SIG-M5 treated with dmso at 0.1 percent for 504 hours (cell line): Measurements from ENCODE around the gene OGDH.

Experiments
- DNase-seq: peaks from one replicate; lab custom pipeline; 2025; ENCODE audit not compliant: unreplicated experiment; lab: John Stamatoyannopoulos, UW

Gene OGDH

DNA sequence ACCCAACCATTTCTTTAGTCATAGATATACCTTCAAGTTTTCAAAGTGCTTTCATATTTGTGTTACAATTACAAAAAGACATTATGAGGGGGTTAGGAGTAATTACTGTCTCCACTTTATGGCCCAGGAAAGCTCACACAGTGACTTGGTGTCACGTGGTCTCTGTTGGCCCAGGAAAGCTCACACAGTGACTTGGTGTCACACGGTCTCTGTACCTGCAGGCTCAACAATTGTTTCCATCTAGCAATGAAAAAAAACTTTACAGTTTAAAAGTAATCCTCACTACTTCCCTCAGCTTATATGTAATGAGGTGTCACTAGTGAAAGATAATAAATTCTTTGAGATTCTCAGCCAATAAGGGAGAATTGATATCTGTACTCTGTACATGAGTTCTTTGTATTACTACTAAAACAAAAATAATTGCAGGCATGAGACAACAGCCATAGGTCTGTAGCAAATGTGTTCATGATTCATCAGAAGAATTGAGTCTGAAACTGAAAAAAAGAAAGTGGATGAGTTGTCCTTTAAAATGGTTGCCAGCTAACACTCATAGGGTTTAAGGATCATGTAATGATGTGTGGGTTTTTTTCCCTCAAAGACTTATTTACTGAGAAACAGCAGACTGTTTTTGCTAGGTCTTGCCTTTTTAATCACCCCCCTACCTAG lies 10.9 kb downstream of the OGDH start:
- no peak for DNase-seq

DNA sequence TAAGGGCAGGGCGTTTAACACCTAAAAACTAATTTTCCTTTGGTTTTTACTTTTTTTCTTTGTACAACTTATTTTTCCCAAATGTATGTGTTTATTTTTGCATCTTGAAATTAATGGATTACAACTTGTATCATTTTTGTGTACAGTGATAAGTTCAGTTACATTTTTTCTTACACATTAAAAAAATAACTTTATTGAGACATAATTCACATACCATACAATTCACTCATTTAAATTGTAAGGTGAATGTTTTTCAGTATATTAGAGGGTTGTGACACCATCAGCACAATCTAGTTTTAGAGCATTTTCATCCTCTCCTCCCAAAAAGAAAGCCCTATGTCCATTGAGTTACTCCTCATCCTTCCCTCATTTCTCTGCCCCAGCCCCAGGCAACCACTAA lies 11.6 kb downstream of the OGDH start:
- no peak for DNase-seq

DNA sequence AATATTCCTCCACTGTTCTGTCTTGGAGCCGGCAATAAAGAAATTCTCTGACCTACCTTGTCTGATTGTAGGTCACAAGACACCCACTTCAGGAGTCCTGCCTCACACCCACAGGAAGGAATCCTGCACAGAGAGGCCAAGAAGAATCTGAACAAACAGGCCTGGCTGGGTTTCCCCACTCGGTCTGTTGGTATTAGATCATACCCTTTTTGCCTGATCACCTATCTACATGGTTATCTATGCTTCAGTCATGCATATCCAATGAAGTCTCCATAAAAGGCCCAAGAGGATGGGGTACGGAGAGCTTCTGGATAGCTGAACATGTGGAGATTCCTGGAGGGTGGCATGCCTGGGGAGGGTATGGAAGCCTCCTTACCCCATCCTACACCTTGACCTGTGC lies 12.3 kb downstream of the OGDH start:
- peak; percentile 38 for DNase-seq

GRCh38 chr7:44621034-44621749 lies 14.8 kb downstream of the OGDH start:
- no peak for DNase-seq

GRCh38 chr7:44621750-44622103 lies 15.3 kb downstream of the OGDH start:
- no peak for DNase-seq

DNA sequence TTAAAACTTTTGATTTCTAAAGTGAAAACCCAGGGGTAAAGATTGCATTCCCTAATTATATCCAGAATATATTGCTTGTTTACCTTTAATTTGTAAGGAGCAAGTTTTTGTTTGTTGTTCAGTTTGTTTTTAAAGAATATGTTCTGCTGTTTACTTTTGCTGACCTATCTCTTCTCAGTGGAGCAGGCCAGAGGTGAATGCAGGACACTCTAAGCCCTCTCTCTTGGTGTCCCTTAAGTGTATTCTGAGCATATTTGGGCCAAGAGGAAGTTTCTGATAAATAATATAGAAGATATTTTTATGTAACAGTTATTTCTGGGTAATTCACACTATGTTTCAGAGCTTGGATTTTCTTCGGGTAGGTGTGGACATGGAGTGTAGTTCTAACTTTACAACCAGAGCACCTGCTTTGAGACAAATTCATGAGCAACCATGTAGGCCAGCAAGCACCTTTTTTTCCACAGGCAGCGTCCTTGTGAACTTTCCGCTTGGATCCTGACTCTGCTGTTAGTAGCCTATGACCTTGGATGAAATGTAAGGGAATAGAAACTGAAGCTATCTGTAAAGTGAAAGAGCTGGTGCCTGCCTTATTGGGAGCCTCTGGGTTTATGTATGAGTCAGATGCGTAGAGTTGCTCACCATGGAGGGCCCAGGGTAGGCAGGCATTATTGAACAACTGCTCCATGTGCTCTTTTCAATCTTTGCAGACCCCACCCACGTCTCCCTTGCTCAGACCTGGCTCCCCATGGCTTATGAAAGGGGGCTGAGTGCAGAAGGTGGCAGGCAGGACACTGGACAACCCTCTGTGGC lies 16.1 kb downstream of the OGDH start:
- peak; percentile 16 for DNase-seq

DNA sequence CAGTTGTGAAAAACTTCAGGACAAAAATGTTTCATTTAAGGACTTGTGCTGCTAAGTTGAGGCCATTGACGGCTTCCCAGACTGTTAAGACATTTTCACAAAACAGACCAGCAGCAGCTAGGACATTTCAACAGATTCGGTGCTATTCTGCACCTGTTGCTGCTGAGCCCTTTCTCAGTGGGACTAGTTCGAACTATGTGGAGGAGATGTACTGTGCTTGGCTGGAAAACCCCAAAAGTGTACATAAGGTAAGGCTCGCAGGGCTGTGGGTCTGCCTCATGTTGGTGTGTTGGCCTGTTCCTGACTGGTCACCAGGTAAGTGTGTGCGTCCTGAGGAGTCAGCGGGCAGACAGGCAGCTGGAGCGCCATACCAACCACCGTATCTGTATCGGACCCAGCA lies 17.9 kb downstream of the OGDH start:
- no peak for DNase-seq

DNA sequence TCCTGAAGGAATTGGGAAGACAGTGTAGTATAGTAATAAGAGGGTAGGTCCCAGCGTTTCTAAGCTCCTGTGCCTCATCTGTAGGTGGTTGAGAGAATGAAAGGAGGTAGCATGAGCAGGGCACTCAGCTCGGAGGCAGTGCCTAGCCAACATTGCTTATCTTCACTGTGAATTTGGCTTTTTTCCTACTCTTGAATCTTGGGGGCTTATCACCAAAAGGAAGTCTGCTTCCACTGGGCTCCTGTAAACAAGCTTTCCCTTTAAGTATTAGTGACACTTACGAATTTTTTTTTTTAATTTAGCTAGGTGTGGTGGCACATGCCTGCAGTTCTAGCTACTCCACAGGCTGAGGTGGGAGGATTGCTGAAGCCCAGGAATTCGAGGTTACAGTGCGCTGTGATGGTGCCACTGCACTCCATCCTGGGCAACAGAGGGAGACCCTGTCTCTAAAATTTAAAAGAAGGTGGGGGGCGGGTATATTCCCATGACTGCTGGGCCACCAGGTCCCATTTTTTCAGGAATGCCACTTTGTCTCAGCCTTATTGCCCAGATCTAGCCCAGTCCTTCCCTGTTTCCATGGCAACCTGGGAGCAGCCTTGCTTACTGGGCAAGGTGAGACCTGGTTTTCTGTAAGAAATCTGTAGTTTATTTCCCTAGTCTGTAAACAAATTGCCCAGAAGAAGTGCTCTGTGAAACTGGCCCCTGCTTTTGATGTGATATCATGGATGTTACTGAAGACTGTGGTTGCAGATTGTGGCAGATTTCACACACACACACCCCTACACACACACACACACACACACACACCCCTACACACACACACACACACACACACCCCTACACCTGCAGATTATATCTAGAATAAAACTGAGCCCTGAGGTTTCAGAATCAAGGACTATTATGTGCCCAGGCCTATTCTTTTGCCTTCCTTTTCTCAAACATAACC lies 19.4 kb downstream of the OGDH start:
- DNase-seq, result no peak

DNA sequence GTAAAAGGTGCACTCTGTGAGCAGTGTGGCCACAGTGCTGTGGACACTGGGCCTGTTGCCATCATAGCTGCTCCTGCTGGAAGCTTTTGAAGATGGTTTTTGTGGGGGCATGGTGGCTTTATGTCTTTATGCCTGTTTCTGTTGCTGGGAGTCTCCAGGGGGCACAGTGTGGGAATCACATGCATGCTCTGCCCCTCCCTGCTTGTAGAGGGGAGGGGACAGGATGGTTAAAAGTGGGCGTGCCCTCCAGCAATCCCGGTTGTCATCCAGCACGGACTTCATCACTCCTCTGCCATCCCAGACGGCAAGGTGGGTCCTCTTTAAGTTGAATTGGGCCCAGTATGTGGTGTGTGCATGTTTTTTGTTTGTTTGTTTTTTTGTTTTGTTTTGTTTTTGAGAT lies 20.2 kb downstream of the OGDH start:
- no peak for DNase-seq

- peak; percentile 44 for DNase-seq
These were observed 23.5 kb downstream of the OGDH start for GRCh38 chr7:44629829-44630522.

GRCh38 chr7:44630792-44631457 lies 24.5 kb downstream of the OGDH start:
- DNase-seq, result no peak

GRCh38 chr7:44631458-44632115 lies 25.2 kb downstream of the OGDH start:
- peak; percentile 33 for DNase-seq

GRCh38 chr7:44632196-44632595 lies 25.8 kb downstream of the OGDH start:
- DNase-seq, result no peak

- DNase-seq, result peak; percentile 10
These were observed 27.1 kb downstream of the OGDH start for GRCh38 chr7:44633254-44634186.

DNA sequence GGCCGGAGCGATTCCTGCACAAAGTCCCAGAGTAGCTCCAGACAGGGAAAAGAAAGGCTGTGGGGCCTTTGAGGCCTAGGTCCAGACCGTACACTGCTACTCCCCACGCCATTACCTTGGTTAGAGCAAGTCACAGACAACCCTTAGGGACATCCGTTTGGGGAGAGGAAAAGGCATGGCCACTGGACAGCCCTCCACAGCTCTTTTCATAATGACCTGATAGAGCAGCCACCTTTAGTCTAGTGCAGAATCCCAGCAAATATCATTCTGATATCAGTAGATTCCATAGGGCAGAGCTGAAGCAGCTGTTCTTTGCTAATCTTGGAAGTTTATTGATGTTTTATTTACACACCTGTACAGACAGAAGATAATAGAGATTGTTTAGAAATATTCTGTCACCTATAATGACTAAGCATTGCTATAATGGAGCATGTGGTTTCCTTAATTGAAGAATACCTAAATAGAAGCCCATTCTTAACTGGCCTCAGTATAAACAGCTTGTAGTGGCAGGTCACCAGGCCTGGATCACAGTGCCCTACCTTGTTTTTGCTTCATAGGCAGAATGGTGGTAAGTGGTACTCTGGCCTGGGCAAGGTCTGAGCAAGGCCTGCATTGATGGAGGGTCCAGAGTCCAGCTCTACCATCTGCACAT lies 27.9 kb downstream of the OGDH start:
- no peak for DNase-seq

GRCh38 chr7:44634839-44635591 lies 28.6 kb downstream of the OGDH start:
- DNase-seq, result no peak

- DNase-seq, result no peak
These were observed 29.7 kb downstream of the OGDH start for GRCh38 chr7:44636041-44636584.
